Neural cell (in vitro differentiated cells): ENCODE measurements around the gene UNKL. TPM values are rescaled to one million over a fixed set of nuclear protein-coding genes. Genes with fewer than 3 reads are reported as not detected.

Experiments
- H2AFZ ChIP-seq: fragments of 200-600, 300-800 bp; sonication (generic), shearing (Covaris generic); 2 replicates; pipeline ENCODE4 v1.6.0; 2014; ENCODE audit warnings: low read depth, mild to moderate bottlenecking, antibody characterized with exemption, low read length, moderate library complexity
- H3F3A ChIP-seq: fragments of 200-600 bp; shearing (Covaris generic); 2 replicates; pipeline ENCODE4 v1.6.1; 2016; ENCODE audit warnings: mild to moderate bottlenecking, moderate library complexity, mixed read lengths, antibody characterized with exemption, low read length; ENCODE audit not compliant: insufficient read depth, poor library complexity, severe bottlenecking
- H3K27ac ChIP-seq: fragments of 200-600, 300-800 bp; sonication (generic), shearing (Covaris generic); 2 replicates; pipeline ENCODE4 v1.5.1; 2014; ENCODE audit warnings: mild to moderate bottlenecking, low read length, moderate library complexity
- H3K27me3 ChIP-seq: fragments of 300-800, 200-600 bp; sonication (generic), shearing (Covaris generic); 2 replicates; pipeline ENCODE4 v1.6.0; 2014; ENCODE audit warnings: mild to moderate bottlenecking, low read depth, low read length, moderate library complexity; ENCODE audit not compliant: insufficient read depth
- H3K36me3 ChIP-seq: fragments of 300-800, 200-600 bp; sonication (generic), shearing (Covaris generic); 2 replicates; pipeline ENCODE4 v1.5.1; 2014; ENCODE audit warnings: mild to moderate bottlenecking, antibody characterized with exemption, low read length, moderate library complexity; ENCODE audit not compliant: insufficient read depth
- H3K4me2 ChIP-seq: fragments of 300-800, 200-600 bp; sonication (generic), shearing (Covaris generic); 2 replicates; pipeline ENCODE4 v1.6.0; 2014; ENCODE audit warnings: mild to moderate bottlenecking, low read length
- H3K4me3 ChIP-seq: fragments of 300-800, 200-600 bp; sonication (generic), shearing (Covaris generic); 2 replicates; pipeline ENCODE4 v1.5.1; 2014; ENCODE audit warnings: mild to moderate bottlenecking, low read length, moderate library complexity
- H3K79me2 ChIP-seq: fragments of 200-600 bp; shearing (Covaris generic); replicated peaks from 2 replicates; pipeline ENCODE4 v1.6.0; 2014; ENCODE audit warnings: mild to moderate bottlenecking, low read length, moderate library complexity; ENCODE audit not compliant: insufficient read depth
- H3K9ac ChIP-seq: fragments of 300-800, 200-600 bp; sonication (generic), shearing (Covaris generic); 2 replicates; pipeline ENCODE4 v1.6.1; 2016; ENCODE audit warnings: mild to moderate bottlenecking, low read length, mixed read lengths
- H3K9me2 ChIP-seq: fragments of 200-600 bp; shearing (Covaris generic); 2 replicates; pipeline ENCODE4 v1.6.1; 2016; ENCODE audit warnings: mild to moderate bottlenecking, low read length, mixed read lengths; ENCODE audit not compliant: insufficient read depth
- H3K9me3 ChIP-seq: fragments of 200-600, 300-800 bp; sonication (generic), shearing (Covaris generic); 2 replicates; pipeline ENCODE4 v1.6.1; 2016; ENCODE audit warnings: mild to moderate bottlenecking, mixed run types, low read length, moderate library complexity, mixed read lengths
- H4K20me1 ChIP-seq: fragments of 200-600 bp; shearing (Covaris generic); 2 replicates; pipeline ENCODE4 v1.6.1; 2016; ENCODE audit warnings: mild to moderate bottlenecking, mixed run types; ENCODE audit not compliant: insufficient read depth
- EP300 ChIP-seq: fragments of 450-650 bp; conservative IDR thresholded peaks from 2 replicates; pipeline ENCODE4 v1.6.1; 2014; ENCODE audit warnings: antibody characterized with exemption, mild to moderate bottlenecking, moderate library complexity; ENCODE audit not compliant: poor library complexity, severe bottlenecking
- EZH2 ChIP-seq: fragments of 200-600, 300-800 bp; shearing (Covaris generic), sonication (generic); IDR thresholded peaks from 2 replicates; pipeline ENCODE4 v1.6.1; 2014; ENCODE audit warnings: antibody characterized with exemption, low read length, borderline replicate concordance, mild to moderate bottlenecking; ENCODE audit not compliant: insufficient read depth, poor library complexity, severe bottlenecking
- MXI1 ChIP-seq: fragments of 450-650 bp; conservative IDR thresholded peaks from 2 replicates; pipeline ENCODE4 v1.6.1; 2014; ENCODE audit warnings: antibody characterized with exemption, mild to moderate bottlenecking; ENCODE audit not compliant: poor library complexity, severe bottlenecking
- POLR2AphosphoS5 ChIP-seq: IDR thresholded peaks from 2 replicates; pipeline ENCODE4 v1.6.1; 2012
- RAD21 ChIP-seq: fragments of 450-650 bp; conservative IDR thresholded peaks from 2 replicates; pipeline ENCODE4 v1.6.1; 2014; ENCODE audit warnings: antibody characterized with exemption, mild to moderate bottlenecking, moderate library complexity
- SMC3 ChIP-seq: fragments of 450-650 bp; conservative IDR thresholded peaks from 2 replicates; pipeline ENCODE4 v1.6.1; 2014; ENCODE audit warnings: antibody characterized with exemption, mild to moderate bottlenecking, moderate library complexity; ENCODE audit not compliant: poor library complexity
- TAF1 ChIP-seq: IDR thresholded peaks from 2 replicates; pipeline ENCODE4 v1.6.1; 2012; ENCODE audit warnings: low read depth
- polyA plus RNA-seq: library from polyadenylated mRNA; depleted of rRNA; stranded (reverse); fragments of >200 nt; gene quantifications from 2 replicates; pipeline ENCODE4 v1.2.3, GENCODE V29; 2014
- TF ChIP-seq, protein P1 (sequence below): IDR thresholded peaks from 2 replicates; pipeline ENCODE4 v1.6.1; 2012; ENCODE audit warnings: borderline replicate concordance
- TF ChIP-seq, protein P2 (sequence below): fragments of 450-650 bp; IDR thresholded peaks from 2 replicates; pipeline ENCODE4 v1.5.1; 2014; ENCODE audit warnings: antibody characterized with exemption, mild to moderate bottlenecking, moderate library complexity; ENCODE audit not compliant: poor library complexity, severe bottlenecking

Gene UNKL
- polyA plus RNA-seq, 1 donor from 2014 or later, result 11.9 TPM

DNA sequence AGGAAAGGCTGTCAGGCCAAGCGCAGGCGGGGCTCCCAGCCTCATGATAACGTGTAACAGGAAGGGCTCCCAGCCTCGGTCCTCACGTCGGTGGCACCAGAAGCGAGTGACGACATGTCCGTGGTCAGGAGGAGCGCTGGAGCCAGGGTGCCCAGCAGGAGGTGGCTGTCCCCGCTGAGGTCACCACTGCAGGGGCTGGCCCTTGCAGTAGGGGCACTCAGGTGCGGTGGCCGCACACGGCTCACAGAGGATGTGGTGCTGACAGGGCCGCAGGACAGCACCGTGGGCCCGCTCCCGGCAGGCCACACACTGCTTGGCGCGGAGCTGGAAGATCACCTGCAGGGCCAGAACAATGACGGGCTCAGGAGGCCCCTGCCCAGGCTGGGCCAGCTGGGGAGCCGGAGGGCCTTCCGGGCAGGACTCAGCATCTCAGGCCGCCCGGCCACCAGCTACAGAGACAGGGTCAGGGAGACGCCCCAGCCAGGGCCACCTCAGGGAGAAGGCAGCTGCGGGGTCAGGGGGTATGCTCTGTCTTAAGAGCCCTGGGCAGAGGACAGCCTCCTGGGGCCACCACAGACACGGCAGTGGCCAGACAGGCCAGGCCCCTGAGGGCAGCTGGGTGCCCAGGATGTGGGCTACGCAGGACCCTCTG lies 48.3 kb downstream of the UNKL start:
- H3K4me2 ChIP-seq, result no peak overlapping the region
- no peaks in the 10 kb centered on the region for H3K9me2 ChIP-seq
- H4K20me1 ChIP-seq, result no peaks in the 10 kb centered on the region
- H3K4me3 ChIP-seq, result no peak overlapping the region
- H3K9ac ChIP-seq, result no peak overlapping the region
- no peaks in the 10 kb centered on the region for H3K9me3 ChIP-seq
- H3K79me2 ChIP-seq, result no peaks in the 10 kb centered on the region
- no peak overlapping the region for H2AFZ ChIP-seq
- TF ChIP-seq MXI1 (no peak), EZH2 (no peak), TAF1 (no peak), EP300 (no peak), POLR2AphosphoS5 (no peak), SMC3 (no peak), RAD21 (no peak)
- TF ChIP-seq, protein P1, sequence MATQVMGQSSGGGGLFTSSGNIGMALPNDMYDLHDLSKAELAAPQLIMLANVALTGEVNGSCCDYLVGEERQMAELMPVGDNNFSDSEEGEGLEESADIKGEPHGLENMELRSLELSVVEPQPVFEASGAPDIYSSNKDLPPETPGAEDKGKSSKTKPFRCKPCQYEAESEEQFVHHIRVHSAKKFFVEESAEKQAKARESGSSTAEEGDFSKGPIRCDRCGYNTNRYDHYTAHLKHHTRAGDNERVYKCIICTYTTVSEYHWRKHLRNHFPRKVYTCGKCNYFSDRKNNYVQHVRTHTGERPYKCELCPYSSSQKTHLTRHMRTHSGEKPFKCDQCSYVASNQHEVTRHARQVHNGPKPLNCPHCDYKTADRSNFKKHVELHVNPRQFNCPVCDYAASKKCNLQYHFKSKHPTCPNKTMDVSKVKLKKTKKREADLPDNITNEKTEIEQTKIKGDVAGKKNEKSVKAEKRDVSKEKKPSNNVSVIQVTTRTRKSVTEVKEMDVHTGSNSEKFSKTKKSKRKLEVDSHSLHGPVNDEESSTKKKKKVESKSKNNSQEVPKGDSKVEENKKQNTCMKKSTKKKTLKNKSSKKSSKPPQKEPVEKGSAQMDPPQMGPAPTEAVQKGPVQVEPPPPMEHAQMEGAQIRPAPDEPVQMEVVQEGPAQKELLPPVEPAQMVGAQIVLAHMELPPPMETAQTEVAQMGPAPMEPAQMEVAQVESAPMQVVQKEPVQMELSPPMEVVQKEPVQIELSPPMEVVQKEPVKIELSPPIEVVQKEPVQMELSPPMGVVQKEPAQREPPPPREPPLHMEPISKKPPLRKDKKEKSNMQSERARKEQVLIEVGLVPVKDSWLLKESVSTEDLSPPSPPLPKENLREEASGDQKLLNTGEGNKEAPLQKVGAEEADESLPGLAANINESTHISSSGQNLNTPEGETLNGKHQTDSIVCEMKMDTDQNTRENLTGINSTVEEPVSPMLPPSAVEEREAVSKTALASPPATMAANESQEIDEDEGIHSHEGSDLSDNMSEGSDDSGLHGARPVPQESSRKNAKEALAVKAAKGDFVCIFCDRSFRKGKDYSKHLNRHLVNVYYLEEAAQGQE, result no peak
- TF ChIP-seq, protein P2, sequence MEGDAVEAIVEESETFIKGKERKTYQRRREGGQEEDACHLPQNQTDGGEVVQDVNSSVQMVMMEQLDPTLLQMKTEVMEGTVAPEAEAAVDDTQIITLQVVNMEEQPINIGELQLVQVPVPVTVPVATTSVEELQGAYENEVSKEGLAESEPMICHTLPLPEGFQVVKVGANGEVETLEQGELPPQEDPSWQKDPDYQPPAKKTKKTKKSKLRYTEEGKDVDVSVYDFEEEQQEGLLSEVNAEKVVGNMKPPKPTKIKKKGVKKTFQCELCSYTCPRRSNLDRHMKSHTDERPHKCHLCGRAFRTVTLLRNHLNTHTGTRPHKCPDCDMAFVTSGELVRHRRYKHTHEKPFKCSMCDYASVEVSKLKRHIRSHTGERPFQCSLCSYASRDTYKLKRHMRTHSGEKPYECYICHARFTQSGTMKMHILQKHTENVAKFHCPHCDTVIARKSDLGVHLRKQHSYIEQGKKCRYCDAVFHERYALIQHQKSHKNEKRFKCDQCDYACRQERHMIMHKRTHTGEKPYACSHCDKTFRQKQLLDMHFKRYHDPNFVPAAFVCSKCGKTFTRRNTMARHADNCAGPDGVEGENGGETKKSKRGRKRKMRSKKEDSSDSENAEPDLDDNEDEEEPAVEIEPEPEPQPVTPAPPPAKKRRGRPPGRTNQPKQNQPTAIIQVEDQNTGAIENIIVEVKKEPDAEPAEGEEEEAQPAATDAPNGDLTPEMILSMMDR, result no peak
- H3K27ac ChIP-seq, result no peak overlapping the region
- H3K36me3 ChIP-seq, result no peaks in the 10 kb centered on the region
- H3K27me3 ChIP-seq, result no peaks in the 10 kb centered on the region
- no peaks in the 10 kb centered on the region for H3F3A ChIP-seq

DNA sequence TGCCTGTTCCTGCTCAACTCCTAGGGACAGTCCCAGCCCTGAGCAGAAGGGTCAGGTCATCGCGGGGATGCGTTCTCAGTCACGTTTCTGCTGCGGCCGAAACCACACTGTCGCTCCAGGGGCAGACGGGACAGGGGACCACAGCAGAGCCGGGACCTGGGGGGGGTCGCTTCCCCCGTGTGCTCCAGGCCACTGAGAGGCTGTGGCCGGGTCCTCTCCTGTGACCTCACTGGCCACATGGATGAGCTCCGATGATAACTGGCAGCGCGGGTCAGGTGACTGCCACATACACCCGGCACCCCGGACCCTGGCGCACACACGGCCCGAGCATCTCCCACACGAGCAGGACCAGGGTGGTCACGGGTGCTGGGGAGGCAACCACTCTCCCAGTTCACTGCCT lies 50.0 kb downstream of the UNKL start:
- H3K36me3 ChIP-seq, result no peaks in the 10 kb centered on the region
- H3K9me3 ChIP-seq, result no peaks in the 10 kb centered on the region

More for the DNA sequence above, 50.0 kb downstream of the UNKL start:
- H3K4me3 ChIP-seq, result no peak overlapping the region
- H3K9me2 ChIP-seq, result no peaks in the 10 kb centered on the region
- no peaks in the 10 kb centered on the region for H3K79me2 ChIP-seq
- H2AFZ ChIP-seq, result no peak overlapping the region
- H4K20me1 ChIP-seq, result no peaks in the 10 kb centered on the region
- TF ChIP-seq, protein P2, result no peak
- TF ChIP-seq TAF1 (no peak), SMC3 (no peak), MXI1 (no peak), EZH2 (no peak), RAD21 (no peak), EP300 (no peak), POLR2AphosphoS5 (no peak)
- TF ChIP-seq, protein P1, result no peak
- no peak overlapping the region for H3K27ac ChIP-seq
- H3F3A ChIP-seq, result no peaks in the 10 kb centered on the region
- no peak overlapping the region for H3K4me2 ChIP-seq
- H3K27me3 ChIP-seq, result no peaks in the 10 kb centered on the region
- H3K9ac ChIP-seq, result no peak overlapping the region
